Neural crest cell (in vitro differentiated cells): Measurements from ENCODE around the gene MYOM1. TPM values are rescaled to one million over a fixed set of nuclear protein-coding genes. Genes with fewer than 3 reads are reported as not detected.

Experiments used
- DNase-seq: peaks from one replicate; pipeline ENCODE4 v3.0.0; 2021; ENCODE audit warnings: low read depth, mixed read lengths, low spot score
- H3K27ac Mint-ChIP-seq: one replicate; pipeline ENCODE4 v1.8.0; 2021; ENCODE audit warnings: mild to moderate bottlenecking, mixed read lengths; ENCODE audit not compliant: unreplicated experiment
- H3K27me3 Mint-ChIP-seq: 2 replicates; pipeline ENCODE4 v1.8.0; 2021; ENCODE audit warnings: low read depth, mild to moderate bottlenecking, mixed read lengths
- H3K36me3 Mint-ChIP-seq: 2 replicates; pipeline ENCODE4 v1.8.0; 2021; ENCODE audit warnings: low read depth, mild to moderate bottlenecking, mixed read lengths
- H3K4me1 Mint-ChIP-seq: 2 replicates; pipeline ENCODE4 v1.8.0; 2021; ENCODE audit warnings: mixed read lengths
- H3K4me3 Mint-ChIP-seq: one replicate; pipeline ENCODE4 v1.8.0; 2021; ENCODE audit warnings: mild to moderate bottlenecking, mixed read lengths
- H3K9me3 Mint-ChIP-seq: 2 replicates; pipeline ENCODE4 v1.8.0; 2021; ENCODE audit warnings: mixed read lengths
- CTCF ChIP-seq: fragments of 200-600 bp; sonication (generic); conservative IDR thresholded peaks from 2 replicates; pipeline ENCODE4 v1.5.0; 2021; ENCODE audit warnings: antibody characterized with exemption, mild to moderate bottlenecking
- total RNA-seq: library from RNA; stranded (reverse); gene quantifications from 2 replicates; pipeline ENCODE4 v1.2.1, GENCODE V29; 2021

The MYOM1 gene
- total RNA-seq, 1 donor from 2014 or later, result 0.89 TPM

- TF ChIP-seq CTCF, result peak; percentile 90
- Mint-ChIP-seq H3K4me3 (no peak overlapping the region), H3K36me3 (no peaks in the 10 kb centered on the region), H3K27ac (peak overlapping the region; percentile 83), H3K9me3 (peaks cover 5% of the 10 kb centered on the region), H3K27me3 (no peaks in the 10 kb centered on the region), H3K4me1 (peaks cover 5% of the 10 kb centered on the region)
- DNase-seq, result no peak
These were observed 68.1 kb downstream of the MYOM1 start for GRCh38 chr18:3151399-3152264.

- no peak overlapping the region for H3K27ac Mint-ChIP-seq
- H3K4me1 Mint-ChIP-seq, result peaks cover 1% of the 10 kb centered on the region
- TF ChIP-seq CTCF, result no peak
- peaks cover 5% of the 10 kb centered on the region for H3K9me3 Mint-ChIP-seq
- no peaks in the 10 kb centered on the region for H3K36me3 Mint-ChIP-seq
- H3K4me3 Mint-ChIP-seq, result no peak overlapping the region
- no peaks in the 10 kb centered on the region for H3K27me3 Mint-ChIP-seq
- DNase-seq, result no peak
These were observed 69.1 kb downstream of the MYOM1 start for GRCh38 chr18:3150688-3151087.

GRCh38 chr18:3150274-3150673, 69.5 kb downstream of the MYOM1 start:
- no peaks in the 10 kb centered on the region for H3K27me3 Mint-ChIP-seq
- H3K36me3 Mint-ChIP-seq, result no peaks in the 10 kb centered on the region

GRCh38 chr18:3148930-3149535, 70.7 kb downstream of the MYOM1 start:
- DNase-seq, result no peak
- no peak for TF ChIP-seq CTCF
- Mint-ChIP-seq H3K4me3 (no peak overlapping the region), H3K27me3 (no peaks in the 10 kb centered on the region), H3K27ac (no peak overlapping the region), H3K36me3 (no peaks in the 10 kb centered on the region), H3K9me3 (peaks cover 5% of the 10 kb centered on the region), H3K4me1 (no peaks in the 10 kb centered on the region)

More at GRCh38 chr18:3150274-3150673, 69.5 kb downstream of the MYOM1 start:
- Mint-ChIP-seq H3K4me1 (no peaks in the 10 kb centered on the region), H3K4me3 (no peak overlapping the region), H3K9me3 (peaks cover 5% of the 10 kb centered on the region), H3K27ac (no peak overlapping the region)
- TF ChIP-seq CTCF, result no peak
- DNase-seq, result no peak

- Mint-ChIP-seq H3K27me3 (no peaks in the 10 kb centered on the region), H3K36me3 (no peaks in the 10 kb centered on the region), H3K27ac (no peak overlapping the region), H3K4me3 (no peak overlapping the region), H3K4me1 (no peaks in the 10 kb centered on the region), H3K9me3 (peaks cover 8% of the 10 kb centered on the region)
- TF ChIP-seq CTCF, result no peak
- no peak for DNase-seq
These were observed 71.7 kb downstream of the MYOM1 start for GRCh38 chr18:3147935-3148554.
